GM21528 (cell line): ENCODE data around the gene LDLRAD3.

ENCODE experiments used
- ATAC-seq: cut with Tn5 transposase; IDR thresholded peaks from one replicate; pipeline ENCODE4 v1.9.1; 2021; ENCODE audit warnings: mild to moderate bottlenecking, moderate library complexity; ENCODE audit not compliant: unreplicated experiment, low FRiP score

LDLRAD3 gene

GRCh38 chr11:36013950-36014897 is 70.4 kb downstream of the LDLRAD3 start:
- ATAC-seq = no peak

DNA sequence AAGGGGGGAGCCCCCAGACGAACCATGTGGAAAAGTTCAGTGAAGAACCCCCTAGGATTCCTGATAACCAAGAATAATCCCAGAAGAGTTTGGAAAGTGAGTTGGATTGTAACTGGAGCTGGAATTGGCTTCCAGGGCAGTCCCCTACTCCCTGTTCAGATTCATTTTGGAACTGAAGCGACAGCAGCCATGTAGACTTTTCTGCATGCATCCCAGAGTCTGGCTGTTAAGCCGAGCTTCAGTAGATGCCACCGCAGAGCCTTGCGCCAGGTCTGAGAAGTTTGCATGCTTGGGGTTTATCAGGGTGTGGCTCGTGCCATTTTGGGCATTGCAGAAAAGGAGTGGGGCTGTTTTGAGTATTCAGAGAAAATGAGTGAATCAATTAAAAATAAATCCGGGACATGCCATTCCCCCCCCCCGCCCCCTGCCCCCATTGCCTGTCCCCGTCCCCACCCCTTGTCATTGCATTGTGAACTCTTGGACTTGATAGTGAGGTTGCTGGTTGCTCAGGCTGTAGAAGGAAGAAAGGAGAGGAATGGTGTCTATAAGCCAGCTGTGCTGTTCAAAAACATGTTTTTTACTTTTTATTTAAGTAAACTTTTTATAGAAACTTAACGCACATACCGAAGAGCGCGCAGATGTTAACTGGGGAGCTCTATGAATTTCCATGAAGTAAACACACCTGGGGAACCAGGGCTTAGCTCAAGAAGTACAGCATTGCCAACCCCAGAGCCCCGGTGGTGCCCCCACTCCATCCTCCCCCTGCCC is 71.2 kb downstream of the LDLRAD3 start:
- no peak for ATAC-seq

DNA sequence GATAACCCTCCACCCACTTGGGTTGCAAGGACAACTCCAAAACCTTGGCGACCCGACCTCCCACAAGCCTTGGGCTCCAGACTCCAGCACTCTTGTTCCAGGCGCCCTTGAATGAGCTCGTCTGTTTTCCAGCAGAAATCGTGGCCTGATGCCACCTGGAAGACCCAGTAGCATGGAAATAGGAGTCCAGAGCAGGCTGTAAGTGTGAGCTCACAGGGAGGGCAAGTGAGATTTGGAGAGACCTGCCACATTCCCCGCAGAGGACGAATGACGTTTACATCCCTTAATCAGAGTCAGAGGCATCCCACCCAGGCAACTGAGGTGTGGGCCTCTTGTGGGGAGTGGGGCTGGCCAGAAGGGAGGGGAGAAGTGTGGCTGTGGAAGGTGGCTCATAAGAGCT is 71.9 kb downstream of the LDLRAD3 start:
- no peak for ATAC-seq

DNA sequence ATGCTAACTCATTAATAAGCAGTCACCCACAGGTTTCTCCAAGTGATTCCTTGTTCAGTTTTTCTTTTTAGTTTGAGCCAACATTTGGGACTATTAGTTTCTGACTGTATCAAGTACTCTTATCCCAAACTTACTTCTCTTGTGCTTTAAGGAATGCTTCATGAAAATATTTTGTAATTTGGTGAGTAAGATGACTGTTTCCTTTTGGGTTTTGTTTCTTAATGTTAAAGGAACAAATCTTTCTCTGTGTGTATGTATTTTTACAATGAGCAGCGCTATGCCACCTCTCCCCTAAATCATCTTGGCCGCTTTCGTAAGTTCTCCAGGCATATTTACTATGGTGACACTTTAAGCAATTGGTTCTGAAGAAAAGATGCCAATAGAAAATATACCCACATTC is 72.4 kb downstream of the LDLRAD3 start:
- no peak for ATAC-seq

DNA sequence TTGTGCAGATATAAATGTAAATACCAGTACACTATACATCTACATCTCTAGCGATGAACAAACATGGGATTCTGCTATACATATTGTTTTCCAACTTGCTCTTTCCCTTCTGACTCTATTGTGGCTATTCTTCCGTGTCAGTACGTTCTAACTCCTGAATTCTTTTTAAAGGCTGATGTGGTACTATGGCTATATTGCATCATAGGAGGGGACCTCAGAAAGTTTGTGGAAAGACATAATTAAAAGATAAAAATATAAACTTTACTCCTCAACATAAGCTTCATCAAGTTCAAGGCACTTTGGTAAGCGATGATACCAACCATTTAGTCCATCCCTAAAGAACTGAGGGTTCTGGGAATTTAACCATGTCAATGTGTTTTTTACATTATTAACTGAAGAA is 72.8 kb downstream of the LDLRAD3 start:
- ATAC-seq = no peak

GRCh38 chr11:36019005-36019596 is 75.2 kb downstream of the LDLRAD3 start:
- no peak for ATAC-seq

DNA sequence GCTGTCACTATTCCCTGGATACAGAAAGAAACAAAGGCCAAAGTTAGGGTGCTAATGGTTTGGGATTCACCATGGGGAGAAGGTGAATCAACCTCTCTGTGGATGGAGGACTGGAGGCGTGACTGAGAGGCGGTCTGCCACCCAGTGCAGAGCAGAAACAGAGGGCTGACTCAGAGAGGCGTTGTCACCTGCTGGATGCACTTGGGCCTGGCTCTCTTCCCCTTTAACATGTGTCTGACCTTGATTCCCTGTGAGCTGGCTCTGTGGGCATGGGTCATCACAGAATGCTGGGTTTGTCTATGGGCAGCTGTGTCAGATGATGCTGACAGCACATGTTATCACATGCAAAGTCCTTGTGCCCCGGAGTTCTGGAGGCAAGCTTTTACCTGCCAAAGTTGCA is 75.9 kb downstream of the LDLRAD3 start:
- ATAC-seq = no peak

- ATAC-seq = no peak
These were observed 79.0 kb downstream of the LDLRAD3 start for GRCh38 chr11:36022882-36023281.

DNA sequence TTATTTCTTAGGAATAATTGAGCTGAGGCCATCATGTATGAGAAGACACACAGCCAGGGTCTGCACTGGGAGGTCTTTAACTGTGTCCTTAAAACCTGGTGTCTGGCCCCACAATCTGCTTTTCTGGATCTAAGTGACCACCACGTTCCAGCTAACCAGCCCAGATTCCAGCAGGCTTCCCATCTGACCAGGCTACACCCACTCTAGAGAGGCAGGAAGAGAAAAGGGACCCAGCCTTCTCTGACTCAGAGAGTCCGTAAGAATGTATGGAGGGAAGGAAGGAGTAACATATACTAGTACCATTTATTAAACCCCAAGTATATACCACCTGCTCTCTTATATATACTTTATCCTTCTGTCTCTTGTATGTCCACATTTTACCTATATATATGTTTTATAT is 80.1 kb downstream of the LDLRAD3 start:
- no peak for ATAC-seq

DNA sequence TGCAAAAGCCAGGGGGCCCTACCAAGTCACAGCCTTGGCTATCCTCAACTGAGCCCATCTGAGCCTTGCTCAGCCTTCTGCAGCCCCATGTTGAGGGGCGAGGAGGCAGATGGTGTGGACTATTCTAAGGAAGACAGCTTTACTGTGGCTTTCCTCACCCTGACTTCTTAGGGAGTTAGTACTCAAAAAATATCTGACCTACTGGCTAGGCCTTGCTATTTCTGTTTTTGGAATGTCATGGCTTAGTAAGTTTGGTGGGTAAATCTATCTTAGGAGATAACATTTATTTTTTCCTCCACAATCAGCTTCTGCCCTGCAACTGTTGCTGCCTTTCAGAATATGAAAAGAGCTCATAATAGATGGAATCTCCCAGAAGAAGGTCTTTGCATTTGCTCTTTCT is 80.9 kb downstream of the LDLRAD3 start:
- no peak for ATAC-seq

DNA sequence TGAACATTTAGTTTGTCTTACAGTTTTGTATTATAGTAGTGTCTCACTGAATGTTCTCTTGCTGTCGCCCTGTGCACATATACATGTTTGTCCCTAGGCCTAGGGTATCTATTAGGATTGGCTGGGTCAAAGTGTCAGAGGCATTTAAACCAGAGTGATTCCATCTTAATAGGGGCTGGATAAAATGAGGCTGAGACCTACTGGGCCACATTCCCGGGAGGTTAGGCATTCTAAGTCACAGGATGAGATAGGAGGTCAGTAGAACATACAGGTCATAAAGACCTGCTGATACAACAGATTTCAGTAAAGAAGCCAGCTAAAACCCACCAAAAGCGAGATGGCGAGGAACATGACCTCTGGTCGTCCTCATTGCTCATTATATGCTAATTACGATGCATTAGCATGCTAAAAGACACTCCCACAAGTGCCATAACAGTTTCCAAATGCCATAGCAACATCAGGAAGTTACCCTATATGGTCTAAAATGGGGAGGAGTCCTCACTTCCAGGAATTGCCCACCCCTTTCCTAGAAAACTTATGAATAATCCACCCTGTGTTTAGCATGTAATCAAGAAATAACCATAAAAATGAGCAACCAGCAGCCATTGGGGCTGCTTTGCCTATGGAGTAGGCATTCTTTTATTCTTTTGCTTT is 82.6 kb downstream of the LDLRAD3 start:
- ATAC-seq = no peak

DNA sequence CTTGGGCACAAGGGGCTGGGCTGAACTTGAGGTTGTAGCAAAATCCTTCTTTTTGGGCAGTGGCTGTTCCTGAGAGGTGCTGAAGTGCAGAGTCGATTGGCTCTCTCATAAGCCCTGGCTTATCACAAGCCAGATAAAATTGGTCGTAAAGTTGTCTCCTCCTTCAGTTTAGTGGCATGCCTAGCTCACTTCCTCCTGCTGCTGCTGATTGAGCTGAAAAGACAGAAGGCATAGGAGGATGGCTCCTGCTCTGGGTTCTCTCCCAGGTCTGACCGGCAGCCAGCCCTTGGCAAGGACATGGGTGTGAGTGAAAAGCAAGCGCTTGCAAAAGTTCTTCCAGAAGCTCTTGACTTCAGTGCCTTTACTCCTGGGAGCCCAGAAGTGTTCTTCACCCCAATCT is 83.9 kb downstream of the LDLRAD3 start:
- ATAC-seq = no peak

GRCh38 chr11:36029616-36030015 is 85.8 kb downstream of the LDLRAD3 start:
- no peak for ATAC-seq

DNA sequence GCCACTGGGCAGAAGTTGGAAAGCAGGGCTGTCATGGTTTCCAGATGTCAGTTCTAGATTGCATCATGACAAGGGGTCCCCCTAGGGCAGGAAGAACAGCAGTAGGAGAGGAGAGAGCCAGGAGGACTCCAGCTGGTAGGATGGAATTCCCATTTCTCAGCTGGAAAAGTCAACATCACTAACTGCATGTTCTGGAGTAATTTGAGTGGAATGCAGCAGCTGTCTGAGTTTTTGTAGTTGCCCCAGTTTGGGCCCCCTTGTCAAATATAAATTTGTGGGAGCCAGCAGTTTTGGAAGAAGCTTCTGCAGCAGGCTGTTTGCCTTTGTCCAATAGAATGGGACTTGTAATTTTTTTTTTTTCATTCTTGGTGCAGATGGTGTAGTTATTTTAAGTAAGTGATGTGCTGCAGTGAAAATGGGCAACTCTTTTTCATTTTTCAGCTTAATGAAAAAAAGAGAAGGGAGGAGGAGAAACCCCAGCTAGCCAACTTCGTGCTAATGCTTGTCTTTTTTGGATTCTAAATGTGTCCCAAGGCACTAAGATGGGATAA is 86.9 kb downstream of the LDLRAD3 start:
- no peak for ATAC-seq

- no peak for ATAC-seq
These were observed 89.4 kb downstream of the LDLRAD3 start for GRCh38 chr11:36033082-36033751.

DNA sequence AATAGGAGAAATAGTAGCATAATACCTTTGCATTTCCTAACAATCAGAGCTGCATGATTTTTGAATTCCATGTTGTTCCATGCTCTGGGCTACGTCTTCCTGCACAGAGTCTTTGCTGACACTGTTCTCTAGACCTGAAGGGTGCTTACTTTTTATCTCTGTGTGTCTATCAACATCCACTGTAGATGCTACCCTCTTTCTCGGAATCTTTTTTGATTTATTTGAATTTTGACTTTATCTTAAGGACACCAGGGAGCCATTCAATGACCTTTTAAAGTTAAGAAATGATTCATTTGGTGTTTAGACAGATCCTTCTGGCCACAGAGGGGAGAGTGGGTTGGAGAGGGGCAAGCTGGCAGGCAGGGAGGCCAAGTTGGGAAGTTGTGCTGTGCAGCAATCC is 90.1 kb downstream of the LDLRAD3 start:
- no peak for ATAC-seq

DNA sequence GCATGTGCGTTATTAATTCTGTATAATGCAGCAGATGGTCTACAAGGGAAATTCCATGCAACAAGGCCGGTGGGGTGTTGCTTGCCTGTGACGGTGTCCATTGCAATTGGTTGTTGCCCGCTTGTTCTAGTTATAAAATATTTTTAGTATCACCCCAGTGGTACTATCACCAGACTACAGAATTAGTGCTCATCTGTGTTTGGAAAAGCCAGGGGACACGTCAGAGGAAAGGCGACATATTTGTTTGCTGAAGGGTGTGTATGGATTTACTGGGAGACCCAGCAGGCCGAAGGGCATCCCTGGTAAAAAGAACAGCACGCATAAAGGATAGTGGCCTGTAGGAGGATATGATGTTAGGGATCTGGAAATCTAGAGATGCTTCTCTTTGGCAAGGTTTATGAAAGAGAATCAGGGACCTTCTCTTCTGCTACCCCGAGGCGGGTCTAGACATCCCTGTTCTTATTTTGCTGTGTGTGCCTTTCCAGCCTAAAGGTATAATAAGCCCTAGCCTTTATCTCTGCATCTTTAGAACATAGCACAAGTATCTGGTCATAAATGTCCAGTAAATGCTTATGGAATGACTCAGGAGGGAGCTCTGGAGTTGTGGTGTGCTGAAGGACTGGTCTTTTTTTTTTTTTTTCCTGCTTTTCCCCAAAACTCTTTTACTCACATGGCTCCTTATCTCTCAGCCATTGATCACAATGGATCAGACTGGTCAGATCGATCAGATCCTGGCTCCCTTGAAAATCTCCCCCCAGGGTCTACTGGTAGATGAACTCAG is 90.9 kb downstream of the LDLRAD3 start:
- ATAC-seq = no peak

DNA sequence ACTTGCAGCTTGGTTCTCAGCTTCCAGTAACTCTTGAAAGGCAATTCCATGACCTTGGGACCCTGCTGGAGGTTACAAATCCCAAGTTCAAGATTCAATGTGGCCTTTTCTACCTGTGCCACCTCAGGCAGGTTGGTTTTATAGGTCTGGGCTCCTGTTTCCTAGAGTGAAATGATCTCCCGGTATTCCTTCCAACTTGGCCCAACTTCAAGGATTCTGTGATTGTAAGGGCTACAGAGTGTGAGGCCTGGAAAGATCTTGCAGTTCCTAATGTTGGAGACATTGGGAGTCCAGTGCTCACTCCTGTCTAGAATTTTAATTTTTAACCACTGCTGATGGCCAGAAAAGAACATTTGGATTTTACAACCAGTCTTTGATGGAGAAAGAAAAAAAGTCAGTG is 91.6 kb downstream of the LDLRAD3 start:
- ATAC-seq = no peak

GRCh38 chr11:36035999-36036398 is 92.1 kb downstream of the LDLRAD3 start:
- no peak for ATAC-seq
